ENCODE measurements around the gene LANCL3. TPM values are rescaled to one million over a fixed set of nuclear protein-coding genes. Genes with fewer than 3 reads are reported as not detected.
"Not testable (repeated sequence)": the region's sequence is repeated elsewhere in the genome, so short reads cannot be mapped to it uniquely, and the experiment has no call there.

LANCL3 gene
- total RNA-seq, 1 donor from 2014 or later: 0.05 TPM

- no peak for ATAC-seq
- intact Hi-C loops (cut with micrococcal nuclease): no loop called here
- no peak for DNase-seq
These were observed 35.8 kb downstream of the LANCL3 start for GRCh38 chrX:37607243-37607642.

- intact Hi-C loops (cut with micrococcal nuclease): no loop called here
- no peak for ATAC-seq
- DNase-seq: no peak
These were observed 36.7 kb downstream of the LANCL3 start for GRCh38 chrX:37608156-37608555.

GRCh38 chrX:37609727-37610126, 38.3 kb downstream of the LANCL3 start:
- no peak for ATAC-seq
- no peak for DNase-seq
- intact Hi-C loops (cut with micrococcal nuclease): no loop called here

- intact Hi-C loops (cut with micrococcal nuclease): no loop called here
- ATAC-seq (no peak), DNase-seq (no peak)
These were observed 42.5 kb downstream of the LANCL3 start for GRCh38 chrX:37613933-37614332.

GRCh38 chrX:37627602-37628001, 56.1 kb downstream of the LANCL3 start:
- ATAC-seq (peak; percentile 34), DNase-seq (no peak)
- intact Hi-C loops (cut with micrococcal nuclease): no loop called here

- intact Hi-C loops (cut with micrococcal nuclease): no loop called here
- ATAC-seq (no peak), DNase-seq (no peak)
These were observed 66.6 kb downstream of the LANCL3 start for GRCh38 chrX:37638047-37638446.

GRCh38 chrX:37640142-37640541, 68.7 kb downstream of the LANCL3 start:
- intact Hi-C loops (cut with micrococcal nuclease): no loop called here
- DNase-seq (no peak), ATAC-seq (no peak)

- intact Hi-C loops (cut with micrococcal nuclease): no loop called here
- no peak for ATAC-seq
- DNase-seq: no peak
These were observed 70.4 kb downstream of the LANCL3 start for GRCh38 chrX:37641859-37642258.

- intact Hi-C loops (cut with micrococcal nuclease): no loop called here
- DNase-seq: no peak
- no peak for ATAC-seq
These were observed 73.2 kb downstream of the LANCL3 start for GRCh38 chrX:37644381-37645305.

GRCh38 chrX:37646254-37646653, 74.8 kb downstream of the LANCL3 start:
- no peak for ATAC-seq
- intact Hi-C loops (cut with micrococcal nuclease): no loop called here
- no peak for DNase-seq

GRCh38 chrX:37650879-37651278, 79.4 kb downstream of the LANCL3 start:
- ATAC-seq; DNase-seq; intact Hi-C loops (cut with micrococcal nuclease): not testable (repeated sequence)

- no peak for DNase-seq
- no peak for ATAC-seq
- intact Hi-C loops (cut with micrococcal nuclease): no loop called here
These were observed 80.5 kb downstream of the LANCL3 start for GRCh38 chrX:37651921-37652452.

GRCh38 chrX:37652589-37653231, 81.2 kb downstream of the LANCL3 start:
- DNase-seq (no peak), ATAC-seq (no peak)
- intact Hi-C loops (cut with micrococcal nuclease): no loop called here

GRCh38 chrX:37653397-37654085, 82.1 kb downstream of the LANCL3 start:
- no peak for ATAC-seq
- DNase-seq: no peak
- intact Hi-C loops (cut with micrococcal nuclease): no loop called here

- intact Hi-C loops (cut with micrococcal nuclease): no loop called here
These were observed 87.0 kb downstream of the LANCL3 start for GRCh38 chrX:37658343-37659030.

GRCh38 chrX:37659047-37659446, 87.6 kb downstream of the LANCL3 start:
- ATAC-seq (no peak), DNase-seq (no peak)
- intact Hi-C loops (cut with micrococcal nuclease): no loop called here

More at GRCh38 chrX:37658343-37659030, 87.0 kb downstream of the LANCL3 start:
- no peak for DNase-seq
- ATAC-seq: no peak

- intact Hi-C loops (cut with micrococcal nuclease): no loop called here
These were observed 90.7 kb downstream of the LANCL3 start for GRCh38 chrX:37662181-37662580.

GRCh38 chrX:37666516-37666915, 95.1 kb downstream of the LANCL3 start:
- ATAC-seq: no peak
- DNase-seq: no peak
- intact Hi-C loops (cut with micrococcal nuclease): no loop called here

More at GRCh38 chrX:37662181-37662580, 90.7 kb downstream of the LANCL3 start:
- ATAC-seq (no peak), DNase-seq (no peak)

GRCh38 chrX:37667141-37667540, 95.7 kb downstream of the LANCL3 start:
- ATAC-seq (no peak), DNase-seq (no peak)
- intact Hi-C loops (cut with micrococcal nuclease): no loop called here

All from left ventricle myocardium superior (tissue), 1 donor.